Parathyroid adenoma (tissue), 2 donors: ENCODE data around the gene METTL26.

Experiments
- H2AFZ ChIP-seq: fragments of 300-600 bp; sonication (generic); one replicate; pipeline ENCODE4 v1.7.0; 2017; ENCODE audit warnings: antibody characterized with exemption, mild to moderate bottlenecking
- H3K27ac ChIP-seq: fragments of 300-600 bp; sonication (generic); one replicate; pipeline ENCODE4 v1.7.0; 2017
- H3K27me3 ChIP-seq: fragments of 300-600 bp; sonication (generic); one replicate; pipeline ENCODE4 v1.7.0; 2017; ENCODE audit warnings: low read length; ENCODE audit not compliant: control insufficient read depth, insufficient read depth
- H3K36me3 ChIP-seq: fragments of 300-600 bp; sonication (generic); one replicate; pipeline ENCODE4 v1.7.0; 2017; ENCODE audit warnings: low read length; ENCODE audit not compliant: control insufficient read depth, insufficient read depth
- H3K4me1 ChIP-seq: fragments of 300-600 bp; sonication (generic); one replicate; pipeline ENCODE4 v1.7.0; 2017; ENCODE audit warnings: control low read depth
- H3K4me2 ChIP-seq: fragments of 300-600 bp; sonication (generic); one replicate; pipeline ENCODE4 v1.7.0; 2017; ENCODE audit warnings: low read length
- H3K4me3 ChIP-seq: fragments of 300-600 bp; sonication (generic); one replicate; pipeline ENCODE4 v1.7.0; 2017; ENCODE audit warnings: low read depth, low read length
- H3K79me2 ChIP-seq: fragments of 300-600 bp; sonication (generic); one replicate; pipeline ENCODE4 v1.7.0; 2017; ENCODE audit warnings: control low read depth
- H3K9ac ChIP-seq: fragments of 300-600 bp; sonication (generic); one replicate; pipeline ENCODE4 v1.7.0; 2017; ENCODE audit warnings: mild to moderate bottlenecking
- H3K9me3 ChIP-seq: fragments of 300-600 bp; sonication (generic); one replicate; pipeline ENCODE4 v1.7.0; 2017; ENCODE audit warnings: low read length; ENCODE audit not compliant: control insufficient read depth
- CTCF ChIP-seq: fragments of 300-600 bp; sonication (generic); IDR thresholded peaks from one replicate; pipeline ENCODE4 v1.7.0; 2017; ENCODE audit warnings: antibody characterized with exemption, mild to moderate bottlenecking
- donor health status: primary hyperparathyroidism.

METTL26 gene

GRCh38 chr16:591231-591630 lies 44.9 kb downstream of the METTL26 start:
- peaks cover 23% of the 10 kb centered on the region for H3K79me2 ChIP-seq
- H3K9ac ChIP-seq = no peak overlapping the region
- H3K36me3 ChIP-seq = no peaks in the 10 kb centered on the region
- no peaks in the 10 kb centered on the region for H3K27me3 ChIP-seq
- peaks cover 24% of the 10 kb centered on the region for H3K4me1 ChIP-seq
- TF ChIP-seq CTCF = no peak
- H2AFZ ChIP-seq = no peak overlapping the region
- H3K27ac ChIP-seq = no peak overlapping the region
- H3K9me3 ChIP-seq = no peaks in the 10 kb centered on the region
- peak overlapping the region; percentile 61 for H3K4me3 ChIP-seq
- H3K4me2 ChIP-seq = peak overlapping the region; percentile 79

- no peak overlapping the region for H3K9ac ChIP-seq
- TF ChIP-seq CTCF = no peak
- no peaks in the 10 kb centered on the region for H3K9me3 ChIP-seq
- peaks cover 18% of the 10 kb centered on the region for H3K79me2 ChIP-seq
- no peaks in the 10 kb centered on the region for H3K36me3 ChIP-seq
- peaks cover 28% of the 10 kb centered on the region for H3K4me1 ChIP-seq
- no peaks in the 10 kb centered on the region for H3K27me3 ChIP-seq
- H3K27ac ChIP-seq = no peak overlapping the region
- H2AFZ ChIP-seq = no peak overlapping the region
- peak overlapping the region; percentile 61 for H3K4me3 ChIP-seq
- peak overlapping the region; percentile 79 for H3K4me2 ChIP-seq
Observed at GRCh38 chr16:590815-591200, 45.3 kb downstream of the METTL26 start.

GRCh38 chr16:590188-590814 lies 45.8 kb downstream of the METTL26 start:
- peak overlapping the region; percentile 40 for H3K9ac ChIP-seq
- no peaks in the 10 kb centered on the region for H3K9me3 ChIP-seq
- H3K36me3 ChIP-seq = no peaks in the 10 kb centered on the region
- H2AFZ ChIP-seq = peak overlapping the region; percentile 78
- H3K27me3 ChIP-seq = no peaks in the 10 kb centered on the region
- H3K4me1 ChIP-seq = peaks cover 33% of the 10 kb centered on the region
- H3K4me3 ChIP-seq = peak overlapping the region; percentile 61
- no peak for TF ChIP-seq CTCF
- H3K79me2 ChIP-seq = peaks cover 16% of the 10 kb centered on the region
- peak overlapping the region; percentile 79 for H3K4me2 ChIP-seq
- H3K27ac ChIP-seq = peak overlapping the region; percentile 54

- Histone ChIP-seq H3K9ac (peak within 1 kb of the TSS; percentile 58), H3K9me3 (no peaks in the 10 kb centered on the region), H3K79me2 (peaks cover 11% of the 10 kb centered on the region), H3K4me2 (peak within 1 kb of the TSS; percentile 79), H3K4me1 (peaks cover 34% of the 10 kb centered on the region), H3K27ac (peak within 1 kb of the TSS; percentile 95), H3K36me3 (no peaks in the 10 kb centered on the region), H2AFZ (peak within 1 kb of the TSS; percentile 91), H3K27me3 (no peaks in the 10 kb centered on the region), H3K4me3 (peak within 1 kb of the TSS; percentile 94)
- TF ChIP-seq CTCF = no peak
Observed at GRCh38 chr16:589658-590187, 46.4 kb downstream of the METTL26 start, which contains the start of gene RAB40C. Gene RAB40C, plus strand, starts transcription at chr16:590066. Its CDS starts 226 bp downstream, at chr16:590292.
